WERI-Rb-1 (cell line): Measurements from ENCODE around the gene CD247.

Source experiments
- DNase-seq: peaks from one replicate; pipeline ENCODE4 v3.0.0-alpha.2; 2020
- H3K27ac ChIP-seq: fragments of 250-450 bp; sonication (Bioruptor Pico); 2 replicates; pipeline ENCODE4 v1.5.1; 2020; ENCODE audit warnings: mild to moderate bottlenecking, moderate library complexity
- H3K27me3 ChIP-seq: fragments of 250-450 bp; sonication (Bioruptor Pico); 2 replicates; pipeline ENCODE4 v1.5.1; 2021; ENCODE audit warnings: mild to moderate bottlenecking, low read depth, moderate library complexity; ENCODE audit not compliant: insufficient read depth, severe bottlenecking
- H3K36me3 ChIP-seq: fragments of 250-450 bp; sonication (Bioruptor Pico); 2 replicates; pipeline ENCODE4 v1.5.1; 2020; ENCODE audit warnings: mild to moderate bottlenecking, moderate library complexity
- H3K4me3 ChIP-seq: 2 replicates; pipeline ENCODE4 v1.5.1; 2011; ENCODE audit warnings: low read depth, mild to moderate bottlenecking, control low read depth, low read length
- H3K9me3 ChIP-seq: fragments of 250-450 bp; sonication (Bioruptor Pico); 2 replicates; pipeline ENCODE4 v1.5.1; 2021; ENCODE audit warnings: mild to moderate bottlenecking, moderate library complexity; ENCODE audit not compliant: severe bottlenecking
- TF ChIP-seq, protein P1 (sequence below): IDR thresholded peaks from 2 replicates; pipeline ENCODE4 v1.5.1; 2011; ENCODE audit warnings: low read depth, mild to moderate bottlenecking, control low read depth, inconsistent platforms, low read length

CD247 gene

DNA sequence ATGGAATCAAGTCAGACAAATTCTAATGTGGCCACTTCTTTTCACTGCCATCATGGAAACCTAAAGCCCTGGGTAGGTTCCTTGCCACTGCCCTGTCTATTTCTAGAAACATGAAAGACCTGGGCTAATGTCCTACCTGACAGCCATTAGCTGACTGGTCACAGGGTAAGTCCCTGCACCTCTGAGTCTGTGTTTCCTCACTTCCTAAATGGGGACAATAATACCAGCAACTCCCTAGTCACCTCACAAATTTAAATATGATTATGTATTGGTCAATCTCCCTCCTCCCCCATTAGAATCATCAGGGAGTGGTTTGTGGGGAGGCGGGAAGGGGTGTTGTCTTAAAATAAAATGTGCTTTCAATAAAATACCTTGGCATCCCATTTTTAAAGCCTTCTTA lies 33.0 kb upstream of the CD247 start:
- Histone ChIP-seq H3K36me3 (no peaks in the 10 kb centered on the region), H3K4me3 (no peak overlapping the region), H3K9me3 (no peaks in the 10 kb centered on the region), H3K27ac (no peak overlapping the region), H3K27me3 (no peaks in the 10 kb centered on the region)
- TF ChIP-seq, protein P1, sequence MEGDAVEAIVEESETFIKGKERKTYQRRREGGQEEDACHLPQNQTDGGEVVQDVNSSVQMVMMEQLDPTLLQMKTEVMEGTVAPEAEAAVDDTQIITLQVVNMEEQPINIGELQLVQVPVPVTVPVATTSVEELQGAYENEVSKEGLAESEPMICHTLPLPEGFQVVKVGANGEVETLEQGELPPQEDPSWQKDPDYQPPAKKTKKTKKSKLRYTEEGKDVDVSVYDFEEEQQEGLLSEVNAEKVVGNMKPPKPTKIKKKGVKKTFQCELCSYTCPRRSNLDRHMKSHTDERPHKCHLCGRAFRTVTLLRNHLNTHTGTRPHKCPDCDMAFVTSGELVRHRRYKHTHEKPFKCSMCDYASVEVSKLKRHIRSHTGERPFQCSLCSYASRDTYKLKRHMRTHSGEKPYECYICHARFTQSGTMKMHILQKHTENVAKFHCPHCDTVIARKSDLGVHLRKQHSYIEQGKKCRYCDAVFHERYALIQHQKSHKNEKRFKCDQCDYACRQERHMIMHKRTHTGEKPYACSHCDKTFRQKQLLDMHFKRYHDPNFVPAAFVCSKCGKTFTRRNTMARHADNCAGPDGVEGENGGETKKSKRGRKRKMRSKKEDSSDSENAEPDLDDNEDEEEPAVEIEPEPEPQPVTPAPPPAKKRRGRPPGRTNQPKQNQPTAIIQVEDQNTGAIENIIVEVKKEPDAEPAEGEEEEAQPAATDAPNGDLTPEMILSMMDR, result no peak
- DNase-seq, result no peak

DNA sequence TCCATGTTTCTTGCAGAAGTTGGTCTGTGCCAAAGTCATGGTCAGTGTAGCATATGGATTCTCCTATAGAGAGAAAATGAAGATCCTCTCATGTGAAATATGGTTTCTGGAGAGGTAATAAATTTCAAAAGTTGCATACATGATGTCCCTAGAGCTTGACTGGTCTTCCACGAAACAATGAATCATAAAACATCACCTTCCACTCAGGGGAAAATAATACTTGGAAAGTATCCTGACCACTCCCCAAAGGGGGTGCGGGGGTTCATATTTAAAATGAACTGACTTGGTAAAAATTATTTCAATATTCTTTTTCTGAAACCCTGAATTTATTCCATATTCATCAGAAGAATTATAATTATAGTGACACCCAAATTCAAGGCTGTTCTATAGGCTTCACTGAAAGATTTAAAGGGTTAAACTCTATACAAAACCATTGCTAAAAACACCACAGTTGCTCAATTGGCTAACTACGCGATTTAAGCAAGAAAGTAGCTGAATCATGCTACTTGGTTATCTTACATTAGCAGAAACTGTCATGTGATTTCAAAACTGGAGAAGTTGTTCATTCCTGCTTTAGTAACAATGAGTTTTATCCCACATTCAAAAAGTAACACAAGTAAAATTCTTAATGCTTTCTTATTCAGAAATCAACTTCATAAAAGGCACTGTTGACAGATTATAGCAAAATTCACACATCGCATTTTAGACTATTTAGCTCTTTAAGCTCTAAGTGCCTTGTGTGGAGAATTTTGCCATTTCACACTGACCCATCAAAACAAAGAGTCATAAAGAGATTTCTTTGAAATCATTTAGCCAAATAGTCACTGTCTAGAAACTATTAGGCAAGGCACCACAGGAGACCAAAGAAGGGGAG lies 30.0 kb upstream of the CD247 start:
- Histone ChIP-seq H3K9me3 (no peaks in the 10 kb centered on the region), H3K27me3 (no peaks in the 10 kb centered on the region), H3K4me3 (no peak overlapping the region), H3K36me3 (no peaks in the 10 kb centered on the region), H3K27ac (no peak overlapping the region)
- TF ChIP-seq, protein P1, result no peak
- no peak for DNase-seq

DNA sequence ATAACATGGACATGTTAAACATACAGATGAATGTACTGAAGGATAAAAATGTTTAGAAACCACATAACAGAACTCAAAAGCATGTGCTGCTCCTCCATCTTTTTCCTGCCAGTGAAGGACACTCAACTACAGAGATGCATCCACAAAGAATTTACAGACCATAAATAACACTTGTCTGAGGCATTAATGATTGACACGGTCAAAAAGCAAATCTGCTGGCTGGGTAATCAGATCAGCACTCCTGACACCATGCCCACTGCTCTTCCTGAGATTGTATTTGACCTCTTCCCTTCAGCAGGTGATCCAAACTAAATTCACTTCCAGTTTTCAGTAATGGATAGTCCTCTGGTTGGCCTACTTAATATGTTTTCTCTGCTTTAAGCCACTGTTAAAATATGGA lies 28.6 kb upstream of the CD247 start:
- TF ChIP-seq, protein P1, result no peak
- Histone ChIP-seq H3K27me3 (no peaks in the 10 kb centered on the region), H3K4me3 (no peak overlapping the region), H3K27ac (no peak overlapping the region), H3K36me3 (no peaks in the 10 kb centered on the region), H3K9me3 (no peaks in the 10 kb centered on the region)
- DNase-seq, result no peak

DNA sequence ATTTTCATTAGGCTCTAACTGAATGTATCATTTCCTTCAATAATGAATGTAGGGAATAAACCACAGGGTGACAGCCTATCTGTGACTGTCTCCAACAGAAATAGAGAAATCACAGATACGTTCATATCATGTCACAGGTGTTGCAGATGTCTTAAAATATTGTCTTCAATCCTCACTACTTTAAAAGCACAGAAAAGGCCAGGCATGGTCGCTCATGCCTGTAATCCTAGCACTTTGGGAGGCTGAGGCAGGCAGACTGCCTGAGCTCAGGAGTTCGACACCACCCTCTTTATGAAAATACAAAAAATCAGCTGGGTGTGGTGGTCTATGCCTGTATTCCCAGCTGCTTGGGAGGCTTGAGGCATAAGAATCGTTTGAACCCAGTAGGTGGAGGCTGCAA lies 27.0 kb upstream of the CD247 start:
- Histone ChIP-seq H3K9me3 (no peaks in the 10 kb centered on the region), H3K36me3 (no peaks in the 10 kb centered on the region), H3K27me3 (no peaks in the 10 kb centered on the region), H3K27ac (no peak overlapping the region), H3K4me3 (no peak overlapping the region)
- DNase-seq, result no peak
- TF ChIP-seq, protein P1, result no peak

DNA sequence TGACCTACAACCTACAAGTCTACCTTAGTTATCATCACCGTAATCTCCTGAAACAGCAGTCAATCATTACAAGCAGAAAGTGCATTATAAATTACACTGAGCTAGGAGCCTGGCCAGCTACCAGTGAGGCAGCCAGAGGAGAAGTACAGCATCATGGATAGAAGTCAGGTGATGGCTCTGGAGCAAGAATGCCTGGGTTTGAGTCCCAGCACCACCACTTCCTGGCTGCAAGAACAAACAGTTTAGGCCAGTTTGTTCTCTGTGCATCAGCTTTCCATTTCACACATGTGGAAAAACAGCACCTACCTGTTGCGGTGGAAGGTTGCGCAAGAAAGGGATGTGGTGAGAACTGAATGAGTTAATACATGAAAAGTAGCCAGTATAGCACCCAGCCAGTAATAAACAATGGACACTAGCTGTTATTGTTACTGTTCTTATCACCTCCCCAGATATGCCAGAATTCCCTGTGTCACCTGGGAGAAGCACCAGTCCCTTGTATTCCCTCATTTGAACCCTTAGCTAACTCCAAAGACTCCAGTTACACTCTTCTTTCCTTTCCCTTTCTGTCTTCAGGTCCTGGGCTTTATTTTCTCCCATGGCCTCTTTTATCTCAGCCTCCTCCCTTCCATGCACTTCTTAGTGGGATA lies 26.2 kb upstream of the CD247 start:
- H3K36me3 ChIP-seq, result no peaks in the 10 kb centered on the region
- no peak for DNase-seq
- H3K27me3 ChIP-seq, result no peaks in the 10 kb centered on the region
- TF ChIP-seq, protein P1, result no peak
- H3K4me3 ChIP-seq, result no peak overlapping the region
- no peak overlapping the region for H3K27ac ChIP-seq
- no peaks in the 10 kb centered on the region for H3K9me3 ChIP-seq
